HG02870 (cell line): ENCODE results near the gene PDZRN3.

ENCODE experiments used
- ATAC-seq: cut with Tn5 transposase; IDR thresholded peaks from one replicate; pipeline ENCODE4 v1.9.1; 2021; ENCODE audit warnings: mild to moderate bottlenecking, moderate library complexity; ENCODE audit not compliant: unreplicated experiment

PDZRN3 gene

DNA sequence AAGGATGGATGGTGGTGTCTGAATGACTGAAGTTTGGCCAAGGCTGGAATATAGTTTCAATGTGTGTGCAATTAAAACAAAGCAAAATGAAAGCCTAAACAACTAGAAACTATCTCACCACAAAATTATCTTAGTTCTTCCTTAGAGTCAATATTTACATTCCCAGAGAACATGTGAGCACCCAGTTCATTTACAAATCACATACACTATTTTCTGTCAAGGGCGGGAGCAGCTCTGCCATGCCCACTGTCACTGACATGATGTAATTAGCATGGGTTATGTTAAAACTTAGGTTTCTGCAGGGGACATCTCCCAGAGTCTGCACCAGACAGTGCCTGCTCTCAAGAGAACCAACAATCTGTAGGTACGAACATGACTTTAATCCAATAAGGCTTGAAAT is 65.0 kb downstream of the PDZRN3 start:
- ATAC-seq = no peak

DNA sequence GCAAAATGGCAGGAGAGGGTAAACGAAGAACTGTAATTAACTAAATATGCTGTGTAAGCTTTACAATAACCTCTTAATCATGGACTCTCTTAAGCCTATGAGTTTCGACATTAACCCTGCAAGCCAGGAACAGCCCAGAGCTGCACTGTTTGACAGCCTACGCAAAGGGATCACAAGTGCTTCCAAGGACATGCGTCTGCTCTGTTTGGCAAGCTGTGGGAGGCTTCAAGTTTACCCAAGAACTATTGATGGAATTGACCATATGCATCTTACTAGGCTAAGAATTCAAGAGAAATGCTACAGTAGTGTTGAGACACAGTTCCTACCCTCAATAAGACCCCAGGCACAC is 66.0 kb downstream of the PDZRN3 start:
- ATAC-seq = no peak

DNA sequence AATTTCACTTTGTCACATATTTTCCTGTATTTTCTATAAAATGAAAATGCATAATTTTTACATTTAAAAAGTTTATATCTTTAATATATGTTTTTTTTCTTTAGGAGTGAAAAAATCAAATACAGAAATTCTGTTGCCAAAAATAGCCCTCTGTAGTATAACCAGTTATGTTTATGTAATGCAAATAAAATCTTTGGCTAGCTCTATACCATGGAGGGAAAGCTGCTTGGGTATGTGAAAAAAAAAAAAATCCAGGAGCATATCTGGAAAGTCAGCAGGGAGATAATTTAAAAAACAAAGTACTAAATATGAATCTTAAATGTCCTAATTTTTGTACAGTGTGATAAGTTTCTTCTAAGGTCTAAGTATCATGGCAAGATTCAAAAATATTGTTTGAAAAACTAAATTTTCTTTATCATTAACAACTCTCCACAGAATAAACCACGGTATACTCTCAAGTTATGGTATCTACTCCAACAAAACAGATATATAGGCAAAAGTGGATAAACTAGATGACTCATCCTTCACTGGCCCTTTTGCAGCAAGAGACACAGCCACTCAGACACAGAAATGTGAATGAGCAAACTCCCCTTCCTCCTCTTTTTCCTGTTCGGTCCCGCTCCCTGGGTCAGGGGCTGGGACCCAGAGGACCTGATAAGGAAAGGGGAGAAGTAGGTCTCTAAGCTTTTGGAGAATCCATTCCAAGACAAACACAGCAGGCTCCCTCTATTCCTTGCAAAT is 66.6 kb downstream of the PDZRN3 start:
- no peak for ATAC-seq

DNA sequence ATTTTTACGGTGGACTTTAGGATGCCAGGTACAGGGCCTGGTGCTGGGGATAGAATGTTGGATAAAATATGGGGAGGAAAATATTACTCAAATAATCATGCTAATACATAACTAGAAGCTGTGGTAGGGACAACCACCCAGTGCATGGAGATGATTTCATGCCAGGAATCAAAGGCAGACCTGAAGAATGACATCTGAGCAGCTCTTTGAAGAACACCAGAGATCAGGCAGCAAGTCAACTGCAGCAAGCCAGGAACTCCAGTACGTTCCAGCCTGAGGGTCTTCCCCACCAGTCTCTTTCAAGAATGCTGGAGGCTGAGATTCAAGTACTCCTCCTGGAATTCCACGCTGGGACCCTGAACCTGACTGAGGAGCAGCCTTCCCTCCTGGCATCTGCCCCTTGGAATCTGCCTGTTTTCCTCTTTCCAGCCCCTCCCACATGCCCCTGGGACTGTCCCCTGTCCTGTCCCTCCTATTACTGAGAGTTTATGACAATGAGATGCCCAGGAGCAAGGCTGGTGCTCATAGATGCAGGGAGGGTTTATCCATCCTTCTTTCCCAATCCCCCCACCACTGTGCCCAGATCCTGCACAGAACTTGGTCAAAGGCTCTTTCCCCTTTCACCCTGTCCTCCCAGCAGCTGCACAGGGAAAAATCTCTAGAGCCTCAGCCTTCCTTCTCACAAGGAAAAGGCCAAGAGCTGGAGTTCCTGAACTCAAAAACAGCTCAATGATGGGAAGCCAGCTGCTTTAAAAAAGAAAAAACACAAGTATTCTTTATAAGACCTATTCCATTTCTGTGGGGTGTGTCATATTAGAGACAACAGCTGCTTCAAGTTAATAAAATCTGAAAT is 68.0 kb downstream of the PDZRN3 start:
- ATAC-seq = no peak

DNA sequence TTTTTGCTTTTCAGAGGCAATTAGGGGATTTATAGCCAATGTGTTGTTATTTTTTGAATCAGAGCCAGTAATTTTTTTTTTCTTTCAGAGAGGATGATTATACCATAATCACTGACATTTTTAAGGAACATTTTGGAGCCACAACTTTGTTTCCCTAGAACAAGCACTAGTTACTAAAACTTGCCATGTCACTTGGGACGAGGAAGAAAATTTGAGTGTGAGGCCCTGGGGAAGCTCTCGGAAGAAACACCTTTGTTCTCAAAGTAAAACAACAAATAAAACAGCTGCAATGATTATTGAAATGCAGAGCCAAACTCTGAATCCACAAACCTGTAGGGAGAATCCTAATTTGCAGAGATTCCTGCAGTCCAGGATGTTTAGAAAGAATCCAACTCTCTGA is 69.7 kb downstream of the PDZRN3 start:
- no peak for ATAC-seq

DNA sequence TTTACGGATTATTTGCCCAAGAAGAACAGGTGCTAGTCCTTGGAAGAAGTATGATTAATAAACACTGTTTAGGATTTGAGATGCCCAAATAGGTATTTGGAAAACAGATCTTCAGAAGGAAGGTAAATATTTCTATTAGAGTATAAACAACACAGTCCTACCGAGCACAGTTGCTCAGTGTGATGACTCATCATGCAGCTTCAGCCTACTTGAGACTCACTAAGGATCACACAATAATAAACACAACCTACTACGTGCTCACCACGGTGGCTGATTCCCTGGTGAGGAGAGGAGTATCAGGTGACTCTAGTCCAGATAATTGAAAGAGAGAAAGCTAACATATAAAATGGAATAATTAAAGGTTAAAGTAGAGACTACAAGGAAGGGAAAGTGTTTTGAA is 72.0 kb downstream of the PDZRN3 start:
- no peak for ATAC-seq

DNA sequence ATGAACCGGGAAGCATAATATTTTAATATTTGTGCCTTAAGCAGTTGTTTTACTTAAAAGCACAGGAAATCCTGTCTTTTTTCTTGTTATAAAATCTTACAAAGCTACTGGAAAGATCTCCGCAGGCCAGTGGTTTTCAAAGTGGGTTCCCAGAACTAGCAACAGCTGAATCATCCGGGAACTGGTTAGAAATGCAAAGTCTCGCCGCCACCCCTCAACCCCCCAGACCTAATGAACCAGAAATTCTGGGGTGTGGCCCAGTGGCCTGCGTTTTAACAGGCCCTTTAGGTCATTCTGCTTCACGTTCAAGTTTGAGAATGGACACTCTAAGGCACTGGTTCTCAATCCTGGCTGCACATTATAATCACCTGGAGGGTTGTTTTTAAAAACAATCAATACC is 74.7 kb downstream of the PDZRN3 start:
- ATAC-seq = no peak

DNA sequence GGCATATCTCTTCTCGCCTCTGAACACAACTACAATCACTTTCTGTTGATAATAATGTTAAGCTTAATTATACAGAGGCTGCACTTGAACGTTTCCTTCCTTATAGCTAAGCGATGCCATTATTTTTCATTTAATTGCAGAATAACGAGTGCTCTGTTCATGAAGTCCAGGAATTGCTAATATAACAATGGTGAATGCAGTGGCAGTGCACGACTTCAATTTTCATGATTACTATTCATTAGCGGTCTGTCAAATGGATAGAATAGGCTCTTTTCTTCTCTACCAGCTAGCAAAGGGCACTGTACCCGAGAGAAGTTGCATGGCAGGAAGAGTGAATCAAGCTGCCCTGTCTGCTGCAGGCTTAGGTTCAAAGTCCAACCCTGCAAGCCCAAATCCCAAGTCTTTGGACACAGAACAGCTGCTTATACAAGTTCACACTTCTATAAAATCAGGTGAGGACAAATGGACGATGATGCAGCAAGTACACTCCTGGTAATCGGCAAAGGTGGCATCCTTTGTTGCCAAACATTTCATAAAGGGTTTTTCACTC is 75.6 kb downstream of the PDZRN3 start:
- no peak for ATAC-seq

DNA sequence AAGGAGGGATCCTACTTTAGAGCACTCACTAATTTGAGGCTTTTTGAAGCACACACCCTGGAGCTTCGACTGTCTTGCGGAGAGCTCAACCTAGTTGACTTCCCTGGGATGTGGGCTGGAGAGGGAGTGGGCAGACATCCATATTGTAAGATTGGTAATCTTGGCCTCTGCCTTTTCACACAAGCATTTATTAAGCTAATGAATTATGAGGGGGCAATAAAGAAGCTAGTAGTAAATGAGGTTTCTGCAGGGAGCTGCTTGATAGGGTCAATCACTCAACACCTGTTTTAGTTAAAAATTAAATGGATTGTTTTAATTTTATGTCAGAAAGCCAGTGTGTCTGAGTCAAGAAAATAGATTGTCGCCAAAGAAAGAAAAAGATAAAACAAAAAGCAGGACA is 76.3 kb downstream of the PDZRN3 start:
- no peak for ATAC-seq

DNA sequence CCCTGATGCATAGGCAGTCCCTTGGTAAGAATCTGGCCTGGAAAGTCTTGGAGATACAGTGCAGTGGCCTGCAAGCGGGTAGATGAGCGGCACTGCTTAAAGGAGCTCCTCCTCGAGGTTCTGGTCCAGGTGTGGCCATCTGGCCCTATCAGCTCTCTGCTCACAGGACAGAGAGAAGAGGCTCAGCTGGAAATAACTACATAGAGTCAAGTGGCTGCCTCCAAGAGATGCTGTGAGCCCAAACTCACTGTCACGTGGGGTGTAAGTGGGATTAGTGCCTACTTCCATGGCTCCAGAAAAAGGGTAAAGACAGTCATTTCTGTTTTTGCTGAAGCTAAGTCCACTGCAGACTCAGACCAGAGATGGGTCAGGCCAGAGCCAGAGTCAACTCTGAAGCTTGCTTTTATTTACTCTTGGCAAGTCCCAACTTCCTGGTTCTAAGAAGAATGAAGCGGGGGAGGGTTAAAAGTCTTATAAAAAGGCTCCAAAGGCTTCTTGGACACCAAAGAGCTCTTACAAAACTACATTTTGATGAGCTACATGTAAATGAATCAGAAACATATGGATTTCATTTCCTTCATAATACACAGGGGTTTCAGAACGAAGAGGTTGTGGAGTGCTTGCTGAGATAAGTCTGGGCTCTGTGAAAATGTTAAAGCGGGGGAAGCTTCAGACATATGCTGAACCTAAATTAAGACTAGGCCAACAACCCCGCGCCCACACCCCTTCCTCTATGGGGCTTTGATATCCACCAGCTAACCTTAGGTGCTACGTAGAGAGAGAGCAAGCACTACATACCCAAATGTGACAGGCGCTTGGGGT is 77.1 kb downstream of the PDZRN3 start:
- ATAC-seq = no peak

DNA sequence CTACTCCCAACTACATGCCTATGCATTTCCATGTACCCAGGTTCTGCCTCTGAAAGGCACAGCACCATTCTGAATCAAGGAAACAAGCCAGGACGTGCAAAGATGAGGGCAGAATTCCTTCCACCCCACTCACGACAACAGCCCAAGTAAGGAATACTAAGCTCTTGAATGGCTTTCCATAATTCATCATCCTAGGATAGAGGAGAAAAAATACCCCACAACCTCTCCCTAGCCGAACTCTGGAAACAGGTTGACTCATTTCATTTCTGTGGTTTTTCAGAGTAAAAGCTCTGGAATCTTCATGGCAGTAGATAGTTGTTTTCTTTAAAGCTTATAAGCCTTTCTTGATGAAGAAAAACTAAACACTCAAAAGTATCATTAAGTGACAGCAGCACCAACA is 77.8 kb downstream of the PDZRN3 start:
- ATAC-seq = no peak

DNA sequence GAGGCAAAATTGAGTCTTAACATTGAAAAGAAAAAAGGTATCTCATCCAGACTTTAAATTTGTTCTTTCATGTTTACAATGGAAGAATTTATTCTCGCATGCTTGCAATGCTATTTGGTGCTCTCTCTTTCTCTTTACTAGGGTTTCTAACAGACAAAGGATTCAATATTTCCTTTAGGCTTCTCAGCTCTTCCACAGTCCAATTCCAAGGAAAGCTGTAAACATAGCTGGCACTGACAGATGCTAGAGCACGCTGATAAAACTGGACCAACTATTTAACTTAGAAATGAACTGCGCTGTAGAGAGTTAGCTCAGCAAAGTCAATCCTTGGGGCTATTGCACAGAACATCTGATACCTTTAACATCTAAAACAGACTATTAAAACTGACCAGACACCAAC is 81.3 kb downstream of the PDZRN3 start:
- no peak for ATAC-seq

DNA sequence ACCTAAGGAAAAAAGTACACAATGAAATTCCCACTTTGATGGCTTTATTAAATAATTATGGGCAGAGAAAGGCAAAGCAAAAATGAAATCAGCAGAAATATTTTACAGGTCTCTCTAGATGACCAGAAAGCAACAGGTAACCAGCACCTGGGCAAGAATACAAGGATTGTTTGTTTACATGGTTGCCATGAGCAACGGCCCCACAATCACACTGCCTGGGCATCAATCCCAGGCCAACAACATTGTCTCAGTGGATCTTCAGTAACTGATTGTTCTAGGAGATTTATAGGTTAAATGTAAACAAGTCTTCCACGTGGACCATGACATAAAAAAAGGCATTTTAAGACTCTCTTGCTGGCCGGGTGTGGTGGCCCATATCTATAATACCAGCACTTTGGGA is 82.6 kb downstream of the PDZRN3 start:
- no peak for ATAC-seq

DNA sequence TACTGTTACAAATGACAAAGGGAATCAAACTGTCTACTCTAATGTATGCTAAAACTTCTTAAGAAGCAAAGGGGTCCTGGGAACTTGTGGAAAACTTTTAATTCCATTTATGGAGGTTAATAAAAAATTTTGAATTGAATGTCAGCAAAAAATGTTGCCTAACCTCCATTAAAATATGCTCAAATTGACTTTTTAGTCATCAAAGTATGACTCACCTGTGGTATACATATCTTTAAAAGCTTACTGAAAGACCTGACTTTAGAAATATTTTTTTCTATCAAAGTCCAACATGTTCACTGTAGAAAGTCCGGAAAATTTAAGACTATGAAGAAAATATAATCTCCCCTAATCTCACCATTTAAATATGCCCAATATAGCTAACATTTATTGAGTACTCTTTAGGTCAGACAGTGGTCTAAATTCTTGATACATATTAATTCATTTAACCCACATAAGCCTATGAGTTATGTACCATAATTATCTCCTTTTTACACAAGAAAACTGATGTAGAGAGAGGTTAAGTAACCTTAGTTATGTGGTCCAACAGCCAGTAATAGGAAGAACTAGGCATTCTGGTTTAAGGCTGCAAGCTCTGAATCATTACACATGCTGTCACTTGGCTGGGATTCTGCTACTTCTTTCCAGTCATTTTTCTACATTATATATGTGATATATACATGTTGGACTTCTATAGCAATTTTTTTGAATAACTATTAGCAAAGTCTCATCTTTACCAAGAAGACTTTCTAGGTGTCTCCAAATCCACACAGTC is 83.6 kb downstream of the PDZRN3 start:
- ATAC-seq = no peak

DNA sequence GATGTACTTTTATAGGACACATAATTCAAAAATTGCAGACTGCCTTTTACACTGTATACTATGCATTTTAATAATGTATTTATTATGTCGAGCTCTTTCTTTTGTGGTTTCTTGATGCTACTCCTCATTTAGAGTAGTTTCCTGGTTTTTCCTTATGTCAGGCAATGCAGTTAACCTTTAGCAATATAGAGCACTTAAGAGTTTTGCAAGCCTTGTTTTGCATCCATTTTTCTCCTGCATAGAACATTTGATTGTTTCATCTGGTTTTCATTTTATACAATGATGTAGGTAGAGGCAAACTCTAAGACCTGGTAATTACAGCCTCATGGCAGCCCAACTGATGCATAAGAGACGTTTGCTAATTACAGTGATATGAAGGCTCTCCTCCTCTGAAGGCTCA is 86.3 kb downstream of the PDZRN3 start:
- no peak for ATAC-seq

DNA sequence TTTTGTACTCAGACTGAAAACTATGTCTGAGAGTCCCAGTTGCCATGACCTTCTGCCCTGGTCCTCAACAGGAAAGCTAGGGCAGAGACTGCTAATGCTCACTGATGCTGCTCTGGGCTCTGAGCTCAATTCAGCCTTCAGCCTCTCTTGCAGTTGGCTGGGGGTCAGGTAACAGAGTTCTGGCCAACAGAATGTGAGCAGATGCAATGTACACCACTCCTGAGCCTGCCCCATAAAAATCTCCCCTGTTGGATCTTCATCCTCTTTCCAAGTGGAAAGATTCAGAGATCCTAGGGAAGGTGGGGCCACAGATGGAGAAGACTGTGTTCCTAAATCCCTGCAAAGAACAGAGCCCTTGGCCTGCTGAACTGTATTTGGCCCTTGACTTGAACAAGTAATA is 87.8 kb downstream of the PDZRN3 start:
- no peak for ATAC-seq

DNA sequence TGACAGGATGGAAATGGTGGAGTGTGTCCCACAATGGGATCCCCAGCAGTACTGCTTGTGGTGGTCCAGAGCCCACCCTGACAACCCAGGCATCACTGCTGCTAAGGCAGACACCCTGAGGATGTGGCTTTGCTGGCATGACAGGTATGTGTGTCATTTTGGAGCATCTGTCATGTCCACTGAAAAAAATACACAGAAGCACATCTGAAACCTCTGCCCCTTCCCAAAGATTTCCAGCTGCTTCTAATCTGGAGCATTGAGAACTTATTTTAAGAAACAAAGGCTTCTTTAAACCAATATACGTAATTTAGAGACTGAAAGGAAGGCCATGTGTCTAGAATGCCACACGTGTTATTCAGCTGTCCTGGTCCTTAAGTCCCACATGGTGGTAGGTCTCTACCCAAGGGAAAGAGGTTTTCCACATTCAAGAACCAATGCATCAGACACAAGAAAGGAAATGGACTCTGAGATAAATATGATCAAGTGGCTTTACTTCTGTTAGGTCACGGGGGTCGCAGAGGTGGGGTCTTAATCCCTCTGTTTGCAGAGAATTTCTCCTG is 88.3 kb downstream of the PDZRN3 start:
- ATAC-seq = no peak

DNA sequence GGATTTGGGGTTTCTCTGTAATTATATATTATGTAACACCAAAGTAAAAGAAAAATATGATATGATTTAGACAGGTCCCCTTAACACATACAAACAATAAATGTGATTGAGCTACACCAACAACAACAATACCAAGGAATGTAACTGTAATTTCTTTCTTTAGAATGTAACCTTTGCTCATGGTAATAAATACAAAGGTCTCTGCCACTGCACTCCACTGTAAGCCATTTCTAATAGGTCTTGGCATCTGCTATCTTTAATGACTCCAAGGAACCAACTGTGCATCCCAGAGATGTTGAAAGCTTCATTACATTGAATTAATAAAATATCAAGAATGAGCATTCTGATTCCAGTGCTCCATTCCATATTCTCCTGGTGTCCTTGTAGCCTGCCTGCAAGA is 88.8 kb downstream of the PDZRN3 start:
- ATAC-seq = no peak

DNA sequence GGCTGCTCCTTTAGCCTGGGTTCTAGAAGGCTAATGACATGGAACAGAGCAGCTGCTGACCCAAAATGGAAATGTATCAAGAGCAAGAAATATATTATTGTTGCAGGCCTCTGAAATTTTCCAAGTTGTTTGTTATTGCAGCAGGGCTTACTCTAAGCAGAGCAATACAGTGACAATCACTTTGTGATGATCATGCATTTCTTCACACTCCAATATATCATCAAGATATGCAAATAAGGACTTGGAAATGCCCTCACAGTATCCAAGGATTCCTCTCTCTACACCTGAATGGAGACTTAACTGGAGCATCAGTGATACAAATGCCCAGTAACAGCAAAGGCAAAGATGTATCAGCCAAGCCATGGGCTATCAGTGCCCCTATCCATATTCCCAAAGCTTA is 89.6 kb downstream of the PDZRN3 start:
- ATAC-seq = no peak

DNA sequence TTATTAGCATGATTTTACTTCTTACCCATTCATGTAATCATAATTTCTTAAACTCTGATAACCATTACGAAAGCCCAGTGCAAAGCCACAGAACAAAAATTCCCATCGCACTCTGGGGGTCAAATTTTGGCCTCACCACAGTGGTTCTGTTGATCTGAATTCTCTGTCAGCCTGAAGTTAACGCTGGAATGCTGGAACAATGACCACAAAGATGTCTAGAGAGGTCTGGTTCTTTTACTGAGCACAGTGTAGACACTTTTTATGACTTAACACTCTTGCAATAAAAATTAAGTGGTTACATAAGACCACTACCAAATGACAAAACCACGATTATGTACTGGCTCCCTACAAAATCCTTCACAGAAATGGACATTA is 94.7 kb downstream of the PDZRN3 start:
- no peak for ATAC-seq
